Measurements from ENCODE around the gene POR. TPM values are rescaled to one million over a fixed set of nuclear protein-coding genes. Genes with fewer than 3 reads are reported as not detected.

POR gene
- total RNA-seq, 1 donor, result 73.1 TPM

- DNase-seq (ENCODE audit: insufficient read length, low spot score, missing footprints), result no peak
- TF ChIP-seq CTCF (IDR thresholded peaks at IDR 0.05; ENCODE audit: extremely low read depth, low read depth, low read length), result no peak
Observed at GRCh38 chr7:75943864-75944263, 28.9 kb downstream of the POR start.

GRCh38 chr7:75944507-75944906, 29.6 kb downstream of the POR start:
- Histone ChIP-seq H3K27ac (ENCODE audit: low read depth, low read length) (no peak overlapping the region), H3K4me2 (ENCODE audit: insufficient read depth, low read length) (no peak overlapping the region), H4K20me1 (ENCODE audit: insufficient read depth, low read length) (peaks cover 10% of the 10 kb centered on the region), H3K4me1 (ENCODE audit: insufficient read depth, low read length) (peaks cover 11% of the 10 kb centered on the region), H3K4me3 (ENCODE audit: insufficient read depth, low read length) (no peak overlapping the region), H3K36me3 (ENCODE audit: insufficient read depth, low read length) (no peaks in the 10 kb centered on the region), H3K27me3 (ENCODE audit: insufficient read depth, low read length) (no peaks in the 10 kb centered on the region), H3K9me3 (ENCODE audit: low read depth, low read length) (no peaks in the 10 kb centered on the region), H2AFZ (ENCODE audit: low read length) (no peak overlapping the region), H3K79me2 (ENCODE audit: insufficient read depth, low read length) (peaks cover 24% of the 10 kb centered on the region)
- no peak for DNase-seq (ENCODE audit: insufficient read length, low spot score, missing footprints)
- no peak for TF ChIP-seq CTCF (IDR thresholded peaks at IDR 0.05; ENCODE audit: extremely low read depth, low read depth, low read length)

More at GRCh38 chr7:75943864-75944263, 28.9 kb downstream of the POR start:
- Histone ChIP-seq H3K27ac (ENCODE audit: low read depth, low read length) (no peak overlapping the region), H3K4me2 (ENCODE audit: insufficient read depth, low read length) (no peak overlapping the region), H3K9me3 (ENCODE audit: low read depth, low read length) (no peaks in the 10 kb centered on the region), H3K36me3 (ENCODE audit: insufficient read depth, low read length) (no peaks in the 10 kb centered on the region), H3K4me1 (ENCODE audit: insufficient read depth, low read length) (peaks cover 11% of the 10 kb centered on the region), H3K27me3 (ENCODE audit: insufficient read depth, low read length) (no peaks in the 10 kb centered on the region), H2AFZ (ENCODE audit: low read length) (no peak overlapping the region), H3K4me3 (ENCODE audit: insufficient read depth, low read length) (no peak overlapping the region), H4K20me1 (ENCODE audit: insufficient read depth, low read length) (peaks cover 10% of the 10 kb centered on the region), H3K79me2 (ENCODE audit: insufficient read depth, low read length) (peaks cover 27% of the 10 kb centered on the region)

DNA sequence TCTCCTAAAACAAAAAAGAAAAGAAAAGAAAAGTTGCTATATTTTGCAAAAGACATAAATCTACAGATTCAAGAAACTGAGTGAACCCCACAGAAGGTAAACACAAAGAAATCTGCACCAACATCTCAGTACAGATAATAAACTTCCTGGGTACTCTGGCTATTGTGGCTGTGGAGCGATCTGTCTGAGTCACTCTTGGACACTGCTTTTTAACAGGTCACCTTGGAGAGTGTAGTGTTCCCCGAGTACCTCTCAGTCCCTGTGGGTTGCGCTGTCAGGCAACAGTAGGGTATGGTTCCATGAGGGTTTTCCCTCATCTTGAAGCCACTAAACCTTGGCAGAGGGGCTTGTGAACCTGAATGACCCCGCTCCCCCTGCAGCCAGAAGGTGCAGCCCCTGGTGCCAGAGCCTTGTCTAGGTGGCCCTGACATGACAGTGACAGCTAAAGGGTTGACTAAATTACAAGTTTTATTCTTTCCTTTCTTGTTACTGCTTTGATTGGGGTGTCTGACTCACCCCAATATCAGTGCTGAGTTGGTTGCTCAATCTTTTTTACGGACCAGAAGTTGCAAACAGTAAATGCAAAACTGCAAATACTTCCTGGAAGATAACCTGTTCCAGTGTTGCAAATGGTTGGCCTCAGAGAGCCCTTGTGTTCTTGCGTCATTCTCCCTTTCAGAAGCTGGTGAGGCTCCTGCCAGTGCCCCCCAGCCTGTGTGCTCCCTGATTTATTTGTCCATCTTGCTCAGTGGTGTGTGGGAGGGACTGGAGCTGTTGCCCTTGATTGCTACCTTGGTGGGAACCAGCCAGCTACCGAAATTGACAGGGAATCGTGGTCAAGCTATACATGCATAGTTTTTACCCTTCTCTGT, 30.6 kb downstream of the POR start:
- Histone ChIP-seq H3K4me3 (ENCODE audit: insufficient read depth, low read length) (no peak overlapping the region), H4K20me1 (ENCODE audit: insufficient read depth, low read length) (peaks cover 10% of the 10 kb centered on the region), H3K27me3 (ENCODE audit: insufficient read depth, low read length) (no peaks in the 10 kb centered on the region), H3K4me1 (ENCODE audit: insufficient read depth, low read length) (peaks cover 11% of the 10 kb centered on the region), H3K9me3 (ENCODE audit: low read depth, low read length) (no peaks in the 10 kb centered on the region), H3K36me3 (ENCODE audit: insufficient read depth, low read length) (no peaks in the 10 kb centered on the region), H3K4me2 (ENCODE audit: insufficient read depth, low read length) (peak overlapping the region; percentile 36), H3K27ac (ENCODE audit: low read depth, low read length) (no peak overlapping the region), H3K79me2 (ENCODE audit: insufficient read depth, low read length) (peaks cover 29% of the 10 kb centered on the region), H2AFZ (ENCODE audit: low read length) (no peak overlapping the region)
- DNase-seq (ENCODE audit: insufficient read length, low spot score, missing footprints), result no peak
- TF ChIP-seq CTCF (IDR thresholded peaks at IDR 0.05; ENCODE audit: extremely low read depth, low read depth, low read length), result no peak

- Histone ChIP-seq H3K36me3 (ENCODE audit: insufficient read depth, low read length) (no peaks in the 10 kb centered on the region), H4K20me1 (ENCODE audit: insufficient read depth, low read length) (peaks cover 6% of the 10 kb centered on the region), H2AFZ (ENCODE audit: low read length) (no peak overlapping the region), H3K4me1 (ENCODE audit: insufficient read depth, low read length) (peaks cover 11% of the 10 kb centered on the region), H3K4me2 (ENCODE audit: insufficient read depth, low read length) (no peak overlapping the region), H3K4me3 (ENCODE audit: insufficient read depth, low read length) (no peak overlapping the region), H3K9me3 (ENCODE audit: low read depth, low read length) (no peaks in the 10 kb centered on the region), H3K79me2 (ENCODE audit: insufficient read depth, low read length) (peaks cover 23% of the 10 kb centered on the region), H3K27ac (ENCODE audit: low read depth, low read length) (no peak overlapping the region), H3K27me3 (ENCODE audit: insufficient read depth, low read length) (no peaks in the 10 kb centered on the region)
- no peak for TF ChIP-seq CTCF (IDR thresholded peaks at IDR 0.05; ENCODE audit: extremely low read depth, low read depth, low read length)
- no peak for DNase-seq (ENCODE audit: insufficient read length, low spot score, missing footprints)
Observed at GRCh38 chr7:75946207-75946855, 31.4 kb downstream of the POR start.

Measured in osteoblast (primary cell).